Right atrium auricular region (tissue), 2 donors: Measurements from ENCODE around the gene FKBP15. TPM values are rescaled to one million over a fixed set of nuclear protein-coding genes. Genes with fewer than 3 reads are reported as not detected.
"Not testable (repeated sequence)": the region's sequence is repeated elsewhere in the genome, so short reads cannot be mapped to it uniquely, and the experiment has no call there.

ENCODE experiments used
- DNase-seq: peaks from one replicate; pipeline ENCODE4 v3.0.0-alpha.2; 2019; ENCODE audit warnings: low spot score
- H3K27ac ChIP-seq, 2 donors: fragments of 200-600 bp; sonication (generic); 1 replicate in 1 of 2; 2 replicates in 1 of 2; pipeline ENCODE4 v1.5.1; 2016 to 2019
- H3K27me3 ChIP-seq, 2 donors: fragments of 200-600 bp; sonication (generic); one replicate each; pipeline versions ENCODE4 v1.5.1 to v1.6.0; 2017 to 2019
- H3K36me3 ChIP-seq: fragments of 200-600 bp; sonication (generic); one replicate; pipeline ENCODE4 v1.5.1; 2016
- H3K4me1 ChIP-seq, 2 donors: fragments of 200-600 bp; sonication (generic); one replicate each; pipeline versions ENCODE4 v1.5.1 to v1.6.0; 2017 to 2019
- H3K4me3 ChIP-seq, 2 donors: fragments of 200-600 bp; sonication (generic); 1 replicate in 1 of 2; 2 replicates in 1 of 2; pipeline ENCODE4 v1.5.1; 2017 to 2019; ENCODE audit warnings: mild to moderate bottlenecking in 1 of 2, moderate library complexity in 1 of 2
- H3K9me3 ChIP-seq, 2 donors: fragments of 200-600 bp; sonication (generic); one replicate each; pipeline ENCODE4 v1.5.1; 2019
- CTCF ChIP-seq, 2 donors: fragments of 200-600 bp; sonication (generic); IDR thresholded peaks; one replicate each; pipeline ENCODE4 v1.5.1; 2019; ENCODE audit warnings: antibody characterized with exemption in 2 of 2
- total RNA-seq, 2 donors: library from RNA; depleted of rRNA; stranded (reverse); fragments of >200 nt; gene quantifications; one replicate each; pipeline ENCODE4 v1.1.0, GENCODE V29; 2016

The FKBP15 gene
- total RNA-seq, 2 donors from 2014 or later = 14.7 to 16.6 TPM

GRCh38 chr9:113143432-113144227 lies 77.4 kb downstream of the FKBP15 start:
- Histone ChIP-seq H3K27ac (no peak overlapping the region), H3K36me3 (no peaks in the 10 kb centered on the region), H3K27me3 (no peaks in the 10 kb centered on the region), H3K4me3 (no peak overlapping the region), H3K9me3 (no peaks in the 10 kb centered on the region), H3K4me1 (no peaks in the 10 kb centered on the region)
- no peak for DNase-seq
- TF ChIP-seq CTCF (IDR thresholded peaks at IDR 0.05) = no peak

GRCh38 chr9:113140896-113141295 lies 80.2 kb downstream of the FKBP15 start:
- not testable (repeated sequence) for H3K36me3 ChIP-seq, DNase-seq, H3K27ac ChIP-seq, H3K9me3 ChIP-seq, H3K4me3 ChIP-seq, H3K4me1 ChIP-seq, H3K27me3 ChIP-seq

GRCh38 chr9:113139953-113140352 lies 81.1 kb downstream of the FKBP15 start:
- Histone ChIP-seq H3K4me3 (no peak overlapping the region), H3K36me3 (no peaks in the 10 kb centered on the region), H3K27me3 (no peaks in the 10 kb centered on the region), H3K4me1 (no peaks in the 10 kb centered on the region), H3K27ac (no peak overlapping the region), H3K9me3 (no peaks in the 10 kb centered on the region)
- DNase-seq = no peak
- TF ChIP-seq CTCF (IDR thresholded peaks at IDR 0.05) = no peak

- no peak for DNase-seq
These were observed 81.8 kb downstream of the FKBP15 start for GRCh38 chr9:113139225-113139829.

GRCh38 chr9:113138760-113139159 lies 82.3 kb downstream of the FKBP15 start:
- H3K9me3 ChIP-seq = no peaks in the 10 kb centered on the region
- H3K27me3 ChIP-seq = no peaks in the 10 kb centered on the region
- H3K4me1 ChIP-seq = no peaks in the 10 kb centered on the region
- TF ChIP-seq CTCF (IDR thresholded peaks at IDR 0.05) = no peak
- no peaks in the 10 kb centered on the region for H3K36me3 ChIP-seq
- no peak for DNase-seq
- H3K27ac ChIP-seq = no peak overlapping the region
- H3K4me3 ChIP-seq = no peak overlapping the region

More at GRCh38 chr9:113139225-113139829, 81.8 kb downstream of the FKBP15 start:
- Histone ChIP-seq H3K9me3 (no peaks in the 10 kb centered on the region), H3K36me3 (no peaks in the 10 kb centered on the region), H3K4me1 (no peaks in the 10 kb centered on the region), H3K27ac (no peak overlapping the region), H3K4me3 (no peak overlapping the region), H3K27me3 (no peaks in the 10 kb centered on the region)
- no peak for TF ChIP-seq CTCF (IDR thresholded peaks at IDR 0.05)

- no peaks in the 10 kb centered on the region for H3K27me3 ChIP-seq
- H3K4me3 ChIP-seq = no peak overlapping the region
- TF ChIP-seq CTCF (IDR thresholded peaks at IDR 0.05) = no peak
- H3K27ac ChIP-seq = no peak overlapping the region
- no peaks in the 10 kb centered on the region for H3K9me3 ChIP-seq
- DNase-seq = no peak
- no peaks in the 10 kb centered on the region for H3K36me3 ChIP-seq
- no peaks in the 10 kb centered on the region for H3K4me1 ChIP-seq
These were observed 83.6 kb downstream of the FKBP15 start for GRCh38 chr9:113137196-113138168.
